ENCODE data around the gene YBEY.

Gene YBEY

GRCh38 chr21:46317710-46318463 is 31.7 kb downstream of the YBEY start:
- TF ChIP-seq, protein P1, sequence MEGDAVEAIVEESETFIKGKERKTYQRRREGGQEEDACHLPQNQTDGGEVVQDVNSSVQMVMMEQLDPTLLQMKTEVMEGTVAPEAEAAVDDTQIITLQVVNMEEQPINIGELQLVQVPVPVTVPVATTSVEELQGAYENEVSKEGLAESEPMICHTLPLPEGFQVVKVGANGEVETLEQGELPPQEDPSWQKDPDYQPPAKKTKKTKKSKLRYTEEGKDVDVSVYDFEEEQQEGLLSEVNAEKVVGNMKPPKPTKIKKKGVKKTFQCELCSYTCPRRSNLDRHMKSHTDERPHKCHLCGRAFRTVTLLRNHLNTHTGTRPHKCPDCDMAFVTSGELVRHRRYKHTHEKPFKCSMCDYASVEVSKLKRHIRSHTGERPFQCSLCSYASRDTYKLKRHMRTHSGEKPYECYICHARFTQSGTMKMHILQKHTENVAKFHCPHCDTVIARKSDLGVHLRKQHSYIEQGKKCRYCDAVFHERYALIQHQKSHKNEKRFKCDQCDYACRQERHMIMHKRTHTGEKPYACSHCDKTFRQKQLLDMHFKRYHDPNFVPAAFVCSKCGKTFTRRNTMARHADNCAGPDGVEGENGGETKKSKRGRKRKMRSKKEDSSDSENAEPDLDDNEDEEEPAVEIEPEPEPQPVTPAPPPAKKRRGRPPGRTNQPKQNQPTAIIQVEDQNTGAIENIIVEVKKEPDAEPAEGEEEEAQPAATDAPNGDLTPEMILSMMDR (IDR thresholded peaks at IDR 0.05; ENCODE audit: extremely low read depth, missing control alignments): no peak
- no peak for DNase-seq (ENCODE audit: low spot score)

GRCh38 chr21:46318464-46318845 is 32.3 kb downstream of the YBEY start:
- TF ChIP-seq, protein P1 (IDR thresholded peaks at IDR 0.05; ENCODE audit: extremely low read depth, missing control alignments): no peak
- no peak for DNase-seq (ENCODE audit: low spot score)

DNA sequence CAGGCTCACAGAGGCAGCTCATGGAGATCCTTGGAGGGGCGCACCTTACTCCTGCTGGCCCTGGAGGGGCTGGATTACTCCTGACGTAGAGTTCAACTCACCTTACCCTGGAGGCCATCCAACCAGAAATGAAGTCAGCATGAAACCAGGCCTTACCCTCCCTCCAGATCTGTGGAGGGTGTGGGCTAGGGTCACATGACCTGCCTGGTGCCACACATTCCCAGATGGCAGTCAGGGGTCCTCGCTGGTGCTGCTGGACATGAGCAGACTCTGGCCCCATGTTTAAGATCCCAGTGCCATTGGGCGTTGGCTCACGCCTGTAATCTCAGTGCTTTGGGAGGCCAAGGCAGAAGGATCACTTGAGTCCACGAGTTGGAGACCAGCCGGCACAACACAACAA is 33.0 kb downstream of the YBEY start:
- TF ChIP-seq, protein P1 (IDR thresholded peaks at IDR 0.05; ENCODE audit: extremely low read depth, missing control alignments): no peak
- DNase-seq (ENCODE audit: low spot score): no peak

- TF ChIP-seq, protein P1 (IDR thresholded peaks at IDR 0.05; ENCODE audit: extremely low read depth, missing control alignments): no peak
- no peak for DNase-seq (ENCODE audit: low spot score)
These were observed 34.2 kb downstream of the YBEY start for GRCh38 chr21:46320331-46320801.

DNA sequence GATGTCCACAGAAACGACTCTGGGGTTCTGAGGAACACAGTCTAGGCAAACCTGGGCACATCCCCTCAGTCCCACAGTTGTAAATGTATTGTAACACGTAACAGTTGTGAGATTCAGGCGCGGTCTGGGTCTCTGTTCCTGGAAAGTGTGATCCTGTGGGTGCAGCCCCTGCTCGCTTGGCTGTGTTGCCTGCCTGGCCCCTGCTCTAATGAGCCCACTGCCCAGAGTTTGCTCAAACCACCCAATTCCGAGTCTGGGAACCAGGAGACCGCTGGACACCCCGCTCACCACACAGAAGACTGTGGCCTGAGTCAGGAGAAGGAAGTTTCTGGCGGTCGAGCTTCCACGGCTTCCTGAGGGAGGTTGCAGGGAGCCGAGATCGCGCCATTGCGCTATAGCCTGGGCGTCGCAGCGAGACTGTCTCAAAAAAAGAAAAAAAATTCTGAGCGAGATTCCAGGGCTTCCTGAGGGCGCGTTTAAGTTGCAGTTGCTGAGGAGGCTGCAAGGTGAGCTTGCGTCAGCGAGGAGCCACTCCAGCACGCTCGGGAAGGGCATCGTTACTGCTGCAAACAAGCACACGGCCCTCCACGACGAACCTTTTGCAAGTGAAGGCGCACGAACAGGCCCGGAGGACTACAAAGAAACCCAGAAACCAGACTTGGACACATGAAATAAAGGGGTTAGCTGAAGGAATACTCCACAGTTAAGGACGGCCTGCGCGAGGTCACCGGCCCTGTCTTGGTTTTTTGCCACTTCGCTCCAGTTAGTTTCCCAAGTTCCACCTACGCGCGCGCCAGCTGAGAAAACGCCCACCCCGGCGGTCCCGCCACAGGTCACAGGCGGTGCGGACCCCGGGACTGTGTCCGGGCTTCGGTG is 36.4 kb downstream of the YBEY start:
- peak; percentile 7 for DNase-seq (ENCODE audit: low spot score)
- TF ChIP-seq, protein P1 (IDR thresholded peaks at IDR 0.05; ENCODE audit: extremely low read depth, missing control alignments): no peak

DNA sequence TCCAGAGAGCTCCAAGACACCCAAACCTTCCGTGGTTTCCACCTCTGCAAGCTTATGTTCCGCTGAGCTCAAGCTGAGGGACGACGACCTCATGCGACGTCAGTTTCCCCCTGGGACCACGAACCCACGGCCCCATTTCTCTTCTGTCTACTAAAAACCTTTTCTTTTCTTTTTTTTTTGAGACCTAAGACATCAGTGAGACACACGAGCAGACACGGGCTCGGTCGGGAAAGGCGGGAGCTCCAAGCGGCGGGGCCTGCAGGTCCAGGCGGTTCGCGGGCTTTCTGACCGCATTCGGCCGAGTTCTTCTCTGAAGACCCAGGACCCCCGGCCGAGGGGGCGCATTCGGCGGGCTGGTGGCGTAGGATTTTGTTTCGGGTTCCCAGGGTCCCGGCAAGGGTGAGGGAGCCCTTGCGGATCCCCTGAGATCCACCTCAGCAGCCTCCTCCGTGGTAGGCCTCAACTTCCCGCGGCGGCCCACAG is 37.1 kb downstream of the YBEY start:
- TF ChIP-seq, protein P1 (IDR thresholded peaks at IDR 0.05; ENCODE audit: extremely low read depth, missing control alignments): no peak
- DNase-seq (ENCODE audit: low spot score): no peak
